ENCODE measurements around the gene RERE.
A peak's percentile ranks its signal among the peaks of the same experiment; 100 is the strongest.

Gene RERE
- 19.5 to 50.8 reads per million in 2 experiments for total RNA-seq

- peak; percentile 95 for DNase-seq (ENCODE audit: low read depth)
These were observed at the start of gene RERE for GRCh38 chr1:8817412-8818324. Gene RERE, minus strand, starts transcription at chr1:8817640.

GRCh38 chr1:8866792-8867415 lies 49.5 kb upstream of the RERE start:
- no peak for DNase-seq (ENCODE audit: low read depth)

DNA sequence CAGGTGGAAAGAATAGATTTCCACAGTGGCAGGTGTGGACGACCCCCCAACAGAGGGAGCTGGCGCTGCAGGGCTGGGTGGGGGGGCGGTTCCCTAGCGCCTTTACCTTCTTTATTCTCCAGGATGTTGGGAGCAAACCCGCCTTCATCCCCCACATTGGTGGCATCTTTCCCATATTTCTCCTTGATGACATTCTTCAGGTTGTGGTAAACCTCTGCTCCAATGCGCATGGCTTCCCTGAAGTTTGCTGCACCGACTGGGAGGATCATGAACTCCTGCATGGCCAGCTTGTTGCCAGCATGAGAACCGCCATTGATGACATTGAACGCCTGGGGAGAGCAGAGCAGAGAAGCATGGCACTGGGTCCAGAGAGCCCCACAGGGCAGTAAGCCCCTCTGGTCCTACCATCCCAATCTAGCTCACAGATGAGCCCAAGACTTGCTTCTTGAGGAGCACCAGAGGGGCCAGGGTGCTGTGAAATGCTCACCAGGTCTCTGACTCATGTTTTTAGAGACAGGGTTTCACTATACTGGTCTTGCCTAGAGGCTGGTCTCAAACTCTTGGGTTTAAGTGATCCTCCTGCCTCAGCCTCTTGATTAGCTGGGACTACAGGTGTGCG lies 48.8 kb upstream of the RERE start:
- no peak for DNase-seq (ENCODE audit: low read depth)

DNA sequence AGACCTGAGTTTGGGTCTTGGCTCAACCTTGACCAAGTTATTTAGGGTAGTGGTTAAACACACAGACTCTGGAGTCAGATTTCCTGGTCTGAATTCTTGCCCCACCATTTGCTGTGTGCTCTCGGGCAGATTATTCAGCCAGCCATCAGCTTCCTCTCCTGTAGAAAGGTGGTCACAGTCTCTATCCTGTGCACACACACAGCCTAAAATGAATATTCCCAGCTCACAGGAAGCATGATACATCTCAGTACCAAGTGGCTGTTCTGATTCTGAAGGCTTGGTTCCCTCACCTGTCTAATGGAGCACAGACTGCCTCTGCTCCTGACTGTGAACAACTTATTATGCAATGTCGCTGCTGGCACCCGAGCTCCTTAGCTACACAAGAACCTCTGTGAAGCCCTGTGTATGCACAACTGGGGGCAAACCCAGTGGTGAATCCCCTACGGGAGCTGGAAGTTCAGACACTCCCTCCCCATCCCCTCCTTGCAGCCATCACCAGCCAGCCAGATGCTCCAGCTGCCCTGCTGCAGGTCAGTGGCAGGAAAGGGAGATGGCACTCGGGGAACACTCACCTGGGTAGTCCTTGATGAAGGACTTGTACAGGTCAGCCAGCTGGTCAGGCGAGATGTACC lies 47.4 kb upstream of the RERE start:
- no peak for DNase-seq (ENCODE audit: low read depth)

GRCh38 chr1:8863794-8864233 lies 46.4 kb upstream of the RERE start:
- DNase-seq (ENCODE audit: low read depth), result no peak

- DNase-seq (ENCODE audit: low read depth), result no peak
These were observed 45.7 kb upstream of the RERE start for GRCh38 chr1:8863138-8863537.

DNA sequence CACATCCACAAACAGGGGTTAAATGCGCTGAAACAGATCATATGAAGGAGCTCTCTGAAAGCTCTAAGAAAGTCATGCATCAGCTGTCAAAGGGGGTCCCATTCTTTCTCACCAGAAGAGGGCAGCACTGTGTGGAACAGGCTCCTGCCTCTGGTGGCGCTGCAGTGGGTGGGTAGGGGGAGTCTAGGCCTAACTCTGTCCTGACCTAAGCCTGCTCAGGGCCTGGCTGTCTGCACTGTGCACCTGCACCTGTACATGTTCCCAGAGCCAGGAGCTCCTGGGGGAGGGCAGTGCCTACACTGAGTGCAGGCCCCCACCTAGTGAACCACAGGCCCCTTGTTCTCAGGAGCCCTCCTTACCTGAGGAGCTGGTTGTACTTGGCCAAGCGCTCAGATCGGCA lies 45.1 kb upstream of the RERE start:
- peak; percentile 22 for DNase-seq (ENCODE audit: low read depth)

DNA sequence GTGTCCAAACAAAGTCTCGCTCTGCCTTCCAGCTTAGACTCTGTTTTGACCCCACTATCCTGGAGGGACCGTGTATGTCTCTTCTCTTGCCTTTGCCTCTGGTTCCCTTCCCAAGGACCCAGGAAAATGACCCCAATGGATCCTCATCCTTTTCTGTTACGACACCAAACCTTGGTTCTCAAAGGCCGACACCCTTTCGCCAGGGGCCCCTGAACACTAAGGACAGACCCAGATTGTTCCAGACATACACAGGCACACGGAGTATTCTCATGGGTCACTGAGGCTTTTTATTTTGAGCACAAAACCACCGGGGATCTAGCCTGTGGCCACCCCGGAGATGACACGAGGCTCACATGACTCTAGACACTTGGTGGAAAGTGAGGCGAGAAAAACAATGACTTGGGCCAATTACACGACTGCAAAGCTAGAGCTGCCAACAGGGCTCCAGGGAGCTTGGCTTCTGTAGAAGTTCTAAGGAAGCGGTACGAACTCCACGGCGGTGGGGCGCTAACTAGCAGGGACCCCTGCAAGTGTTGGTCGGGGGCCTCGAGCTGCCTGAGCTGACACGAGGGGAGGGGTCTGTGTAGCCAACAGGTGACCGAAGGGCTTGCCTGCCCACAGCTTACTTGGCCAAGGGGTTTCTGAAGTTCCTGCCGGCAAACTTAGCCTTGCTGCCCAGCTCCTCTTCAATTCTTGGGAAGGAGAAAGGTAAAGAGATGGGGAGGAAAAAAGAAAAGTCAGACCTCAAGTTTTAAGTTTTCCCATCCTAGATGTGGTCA lies 43.5 kb upstream of the RERE start:
- no peak for DNase-seq (ENCODE audit: low read depth)

GRCh38 chr1:8858888-8859706 lies 41.7 kb upstream of the RERE start:
- DNase-seq (ENCODE audit: low read depth), result peak; percentile 43

- DNase-seq (ENCODE audit: low read depth), result no peak
These were observed 40.8 kb upstream of the RERE start for GRCh38 chr1:8858112-8858668.

- no peak for DNase-seq (ENCODE audit: low read depth)
These were observed 39.4 kb upstream of the RERE start for GRCh38 chr1:8856689-8857412.

DNA sequence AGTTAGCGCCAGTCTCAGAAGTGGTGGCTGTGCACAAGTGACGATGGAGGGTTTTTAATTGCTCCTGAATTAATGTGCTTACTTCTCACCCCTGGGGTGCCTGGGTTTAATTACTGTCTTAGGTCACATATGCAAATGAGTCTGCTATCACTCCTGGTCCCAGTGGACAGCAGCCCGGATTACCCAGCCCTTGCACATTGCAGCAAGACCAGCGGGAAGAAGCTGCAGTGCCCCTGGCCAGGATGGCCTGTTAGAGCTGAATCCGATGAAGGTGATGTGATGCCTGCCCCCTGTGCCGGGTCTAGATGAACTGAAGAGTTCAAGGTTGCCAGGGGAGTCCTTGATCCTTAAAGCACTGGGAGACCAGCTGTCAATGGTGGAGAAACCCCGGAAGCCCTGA lies 36.8 kb upstream of the RERE start:
- no peak for DNase-seq (ENCODE audit: low read depth)

DNA sequence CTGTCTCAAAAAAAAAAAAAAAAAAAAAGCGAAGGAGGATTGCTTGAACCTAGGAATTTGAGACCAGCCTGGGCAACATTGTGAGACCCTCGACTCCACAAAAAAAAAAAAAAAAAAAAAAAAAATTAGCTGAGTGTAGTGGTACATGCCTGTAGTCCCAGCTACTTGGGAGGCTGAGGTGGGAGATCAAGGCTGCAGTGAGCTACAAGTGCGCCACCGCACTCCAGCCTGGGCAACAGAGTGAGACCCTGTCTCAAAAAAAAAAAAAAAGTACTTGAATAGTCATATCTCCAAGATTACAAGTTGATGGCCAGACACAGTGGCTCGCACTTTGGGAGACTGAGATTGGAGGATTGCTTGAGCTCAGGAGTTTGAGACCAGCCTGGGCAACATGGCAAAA lies 33.6 kb upstream of the RERE start:
- no peak for DNase-seq (ENCODE audit: low read depth)

DNA sequence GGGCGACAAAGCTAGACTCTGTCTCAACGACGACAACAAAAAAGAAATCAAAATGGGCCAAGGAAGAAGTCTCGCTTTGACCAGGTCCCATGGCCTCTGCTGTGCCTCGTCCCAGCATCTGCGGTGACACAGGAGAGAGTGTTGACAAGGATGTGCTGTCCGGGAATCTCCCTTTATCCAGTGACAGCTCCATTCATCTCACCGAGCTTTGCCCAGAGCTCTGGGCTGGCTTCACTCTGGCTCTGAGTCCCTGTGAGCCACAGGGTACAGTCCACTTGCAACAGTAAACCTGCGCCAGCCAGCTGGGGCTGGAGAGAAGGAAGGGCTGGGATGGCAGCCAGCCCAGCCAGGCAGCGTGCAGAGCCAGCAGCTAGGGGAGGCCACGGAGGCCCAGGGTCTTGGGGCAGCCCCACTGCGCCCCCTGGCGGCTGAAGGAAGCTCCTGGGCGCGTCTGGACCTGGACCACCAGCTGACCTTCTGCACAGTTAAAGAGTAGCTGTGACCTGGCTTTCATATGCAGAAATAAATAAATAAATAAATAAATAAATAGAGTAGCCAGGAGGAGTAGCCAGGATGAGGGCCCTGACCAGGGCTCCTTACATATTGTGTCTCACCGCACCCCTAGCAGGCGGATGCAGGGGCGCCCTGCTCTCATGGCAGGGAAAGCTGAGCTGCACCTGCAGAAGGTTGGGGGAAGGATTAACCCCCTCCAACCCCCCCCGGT lies 31.4 kb upstream of the RERE start:
- DNase-seq (ENCODE audit: low read depth), result peak; percentile 58

DNA sequence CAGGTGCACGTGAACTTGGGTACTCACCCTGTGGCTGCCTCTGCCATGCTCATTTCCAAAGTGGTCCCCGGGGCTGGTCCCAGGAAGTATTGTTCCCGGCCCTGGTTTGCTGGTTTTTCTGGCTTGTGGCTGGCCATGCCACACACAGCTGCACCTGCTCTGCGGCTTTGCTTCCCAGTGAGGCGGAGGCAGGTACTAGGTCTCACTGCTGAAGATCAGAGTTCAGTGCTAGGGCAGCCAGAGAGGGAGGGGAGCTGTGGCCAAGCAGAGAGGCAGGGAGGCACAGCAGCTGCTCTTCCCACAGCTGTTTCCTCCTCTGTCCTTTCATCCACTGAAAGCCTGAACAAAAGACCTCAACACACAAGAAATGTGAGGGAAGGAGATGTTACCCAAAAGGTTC lies 30.6 kb upstream of the RERE start:
- DNase-seq (ENCODE audit: low read depth), result no peak

DNA sequence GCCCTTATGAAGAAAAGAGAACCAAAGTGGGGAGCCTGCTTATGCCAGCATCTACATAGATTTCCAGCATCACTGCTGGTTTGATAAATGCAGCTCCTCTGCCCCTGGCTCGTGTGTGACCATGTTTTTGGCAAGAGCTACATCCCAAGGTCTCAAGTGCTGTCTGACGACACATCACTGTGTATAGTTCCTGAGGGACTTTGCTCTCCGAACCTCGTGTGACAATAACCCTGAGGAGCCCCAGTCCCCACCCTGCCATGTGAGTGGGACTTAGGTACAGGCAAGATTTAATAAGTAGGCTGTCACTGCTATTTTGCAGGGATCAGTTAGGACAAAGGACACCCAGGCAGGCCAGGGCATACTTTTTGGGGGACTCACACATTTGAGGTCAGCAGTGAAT lies 28.8 kb upstream of the RERE start:
- DNase-seq (ENCODE audit: low read depth), result no peak

- DNase-seq (ENCODE audit: low read depth), result no peak
These were observed 28.0 kb upstream of the RERE start for GRCh38 chr1:8845104-8846097.

DNA sequence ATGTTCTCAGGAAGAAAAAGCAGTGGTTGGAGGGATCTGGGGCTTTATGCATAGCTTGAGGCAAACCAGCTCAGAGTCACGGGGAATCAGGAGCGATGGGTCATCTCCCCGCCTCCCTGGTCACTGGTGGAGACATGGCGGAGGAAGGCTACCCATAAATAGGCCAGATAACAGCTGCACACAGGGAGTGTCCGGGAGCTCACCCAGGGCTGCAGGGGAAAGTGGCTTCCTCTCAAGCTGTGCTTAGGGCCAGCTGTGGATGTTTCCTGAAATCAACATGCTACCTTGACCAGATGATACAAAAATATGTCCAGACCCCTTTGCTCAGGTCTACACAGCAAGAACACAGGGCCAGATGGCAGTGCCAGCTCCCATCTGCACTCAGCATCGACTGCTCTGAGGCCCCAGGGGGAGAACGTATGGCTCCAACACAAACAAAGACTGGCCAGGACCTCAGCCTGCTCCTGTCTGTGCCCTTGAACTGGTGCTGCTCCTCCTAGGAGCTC lies 27.1 kb upstream of the RERE start:
- DNase-seq (ENCODE audit: low read depth), result no peak

All from T follicular helper cell (primary cell).